GM18868 (cell line): ENCODE measurements around the gene CCNH.
A peak's percentile ranks its signal among the peaks of the same experiment; 100 is the strongest.

ENCODE experiments used
- ATAC-seq: cut with Tn5 transposase; IDR thresholded peaks from one replicate; pipeline ENCODE4 v1.9.1; 2021; ENCODE audit warnings: mild to moderate bottlenecking, moderate library complexity; ENCODE audit not compliant: unreplicated experiment

Gene CCNH

GRCh38 chr5:87361536-87362213 is 51.1 kb downstream of the CCNH start:
- no peak for ATAC-seq

GRCh38 chr5:87361031-87361445 is 51.7 kb downstream of the CCNH start:
- ATAC-seq = no peak

DNA sequence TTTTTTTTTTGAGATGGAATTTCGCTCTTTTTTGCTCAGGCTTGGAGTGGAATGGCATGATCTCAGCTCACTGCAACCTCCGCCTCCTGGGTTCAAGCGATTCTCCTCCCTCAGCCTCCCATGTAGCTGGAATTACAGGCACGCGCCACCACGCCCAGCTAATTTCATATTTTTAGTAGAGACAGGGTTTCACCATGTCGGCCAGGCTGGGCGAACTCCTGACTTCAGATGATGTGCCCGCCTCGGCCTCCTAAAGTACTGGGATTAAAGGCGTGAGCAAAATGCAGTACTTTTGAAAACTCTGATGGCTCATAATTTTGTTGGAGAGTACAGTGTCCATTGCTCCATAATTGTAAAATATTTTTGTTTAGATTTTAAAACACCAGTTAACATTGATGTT is 52.6 kb downstream of the CCNH start:
- ATAC-seq = no peak

DNA sequence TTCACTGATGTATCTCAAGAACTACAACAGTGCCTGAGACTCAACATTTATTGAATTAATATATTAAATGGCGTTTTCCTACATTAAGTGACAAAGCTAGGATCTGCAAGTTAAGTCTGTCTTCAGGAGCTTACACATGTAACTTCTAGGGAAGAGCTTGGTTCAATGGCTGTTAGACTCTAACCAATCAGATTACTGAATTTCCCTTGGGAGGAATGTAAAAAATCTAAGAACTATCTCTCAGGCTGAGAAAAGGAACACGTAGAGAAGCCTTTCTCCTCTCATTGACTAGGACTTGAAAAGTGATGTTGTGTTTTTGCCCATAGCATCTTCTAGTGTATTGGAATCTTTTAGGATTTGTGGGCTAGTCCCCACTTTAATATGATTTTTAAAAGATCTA is 53.6 kb downstream of the CCNH start:
- ATAC-seq = no peak

DNA sequence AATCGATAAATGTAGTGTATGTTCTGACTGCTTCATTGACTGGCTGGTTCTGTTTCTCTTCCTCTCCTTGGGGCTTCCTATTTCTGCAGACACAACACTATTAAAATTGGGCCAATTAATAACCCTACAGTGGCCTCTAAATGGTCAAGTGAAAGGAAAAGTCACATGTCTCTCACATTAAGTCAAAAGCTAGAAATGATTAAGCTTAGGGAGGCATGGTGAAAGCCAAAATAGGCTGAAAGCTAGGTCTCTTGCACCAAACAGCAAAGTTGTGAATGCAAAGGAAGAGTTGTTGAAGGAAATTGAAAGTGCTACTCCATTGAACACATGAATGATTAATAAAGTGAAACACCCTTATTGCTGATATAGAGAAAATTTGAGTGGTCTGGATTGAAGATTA is 58.2 kb downstream of the CCNH start:
- no peak for ATAC-seq

GRCh38 chr5:87347841-87348240 is 64.9 kb downstream of the CCNH start:
- peak; percentile 25 for ATAC-seq

GRCh38 chr5:87347272-87347671 is 65.5 kb downstream of the CCNH start:
- peak; percentile 75 for ATAC-seq
